GM12891 (cell line): ENCODE data around the gene C9orf85. TPM values are rescaled to one million over a fixed set of nuclear protein-coding genes. Genes with fewer than 3 reads are reported as not detected.

Experiments
- DNase-seq: peaks from one replicate; pipeline ENCODE4 v3.0.0; 2011; ENCODE audit warnings: low spot score; ENCODE audit not compliant: insufficient read length
- FAIRE-seq: peaks from 2 replicates; lab custom pipeline; 2011; peaks lifted over from hg19 to GRCh38; lab: Jason Lieb, UNC
- PAX5 ChIP-seq: IDR thresholded peaks from 2 replicates; pipeline ENCODE4 v1.6.1; 2011; ENCODE audit warnings: low read length, moderate library complexity, mild to moderate bottlenecking; ENCODE audit not compliant: insufficient read depth, severe bottlenecking
- POLR2A ChIP-seq: IDR thresholded peaks from 2 replicates; pipeline ENCODE4 v1.6.1; 2011; ENCODE audit warnings: low read depth, low read length, control low read depth
- POLR2AphosphoS5 ChIP-seq: IDR thresholded peaks from 2 replicates; pipeline ENCODE4 v1.6.1; 2011; ENCODE audit warnings: low read depth, low read length, control low read depth
- POU2F2 ChIP-seq: IDR thresholded peaks from 2 replicates; pipeline ENCODE4 v1.6.1; 2011; ENCODE audit warnings: low read depth, mild to moderate bottlenecking, control low read depth, low read length, moderate library complexity
- SPI1 ChIP-seq: IDR thresholded peaks from 2 replicates; pipeline ENCODE4 v1.6.1; 2011; ENCODE audit warnings: low read depth, low read length, control low read depth
- TAF1 ChIP-seq: IDR thresholded peaks from 2 replicates; pipeline ENCODE4 v1.6.1; 2011; ENCODE audit warnings: low read depth, low read length, control low read depth
- polyA plus RNA-seq: library from polyadenylated mRNA; unstranded; fragments of >200 nt; gene quantifications from one replicate; pipeline ENCODE4 v1.2.1, GENCODE V29; 2012; ENCODE audit warnings: low read depth, missing spikeins, inconsistent platforms; ENCODE audit not compliant: missing spikeins

C9orf85 gene, protein sequence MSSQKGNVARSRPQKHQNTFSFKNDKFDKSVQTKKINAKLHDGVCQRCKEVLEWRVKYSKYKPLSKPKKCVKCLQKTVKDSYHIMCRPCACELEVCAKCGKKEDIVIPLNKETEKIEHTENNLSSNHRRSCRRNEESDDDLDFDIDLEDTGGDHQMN
- polyA plus RNA-seq: 8.4 TPM

DNA sequence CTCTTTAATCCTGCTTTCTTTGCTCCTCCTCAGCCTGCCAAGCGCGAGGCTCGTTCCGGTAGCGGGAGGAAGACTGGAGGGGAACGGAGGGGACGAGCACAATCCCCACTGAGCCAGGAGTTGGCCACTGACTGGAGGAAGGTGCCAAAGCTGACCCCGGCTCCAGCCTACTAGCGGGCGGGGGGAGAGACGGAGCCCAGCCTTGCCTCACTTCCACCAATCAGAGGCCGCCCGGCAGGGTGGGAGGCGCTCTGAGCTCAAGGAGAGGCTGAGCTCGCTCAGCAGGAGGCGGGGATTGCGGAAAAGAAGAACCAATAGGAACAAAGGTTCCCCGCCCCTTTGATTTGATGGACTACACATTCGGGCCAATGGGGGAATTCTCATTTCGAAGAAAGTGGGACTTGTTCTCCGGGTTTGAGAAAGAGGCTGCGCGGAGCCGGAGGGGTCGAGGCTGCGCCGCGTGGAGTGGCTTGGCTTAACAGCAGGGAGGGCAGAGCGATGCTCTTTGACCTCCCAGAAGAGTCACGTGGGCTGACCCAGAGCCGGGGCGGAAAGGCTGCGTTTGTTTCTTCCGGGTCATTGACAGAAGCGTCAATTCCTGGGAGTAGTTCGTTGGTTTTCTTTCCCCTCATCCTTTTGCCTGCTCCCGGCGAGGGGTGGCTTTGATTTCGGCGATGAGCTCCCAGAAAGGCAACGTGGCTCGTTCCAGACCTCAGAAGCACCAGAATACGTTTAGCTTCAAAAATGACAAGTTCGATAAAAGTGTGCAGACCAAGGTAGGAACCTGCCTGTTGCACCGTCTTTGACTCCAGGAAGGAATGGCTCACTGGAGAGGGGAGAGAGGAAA, at the start of gene C9orf85, which contains the start of gene ABHD17B:
Gene C9orf85 (plus strand): TSS at position 579 of the 847 bp plus-strand sequence. CDS start 96 bp downstream, at position 675.
Gene ABHD17B (minus strand): TSS at position 133 of the 847 bp plus-strand sequence. CDS start 36,113 bp downstream, outside the sequence.
- FAIRE-seq: peak; percentile 92
- TF ChIP-seq SPI1 (peak; percentile 46; the same call in 1 of the 2 replicates), POLR2A (peak; percentile 98), PAX5 (no peak), POLR2AphosphoS5 (peak; percentile 98), POU2F2 (peak; percentile 82), TAF1 (peak; percentile 99)
- peak; percentile 87 for DNase-seq

DNA sequence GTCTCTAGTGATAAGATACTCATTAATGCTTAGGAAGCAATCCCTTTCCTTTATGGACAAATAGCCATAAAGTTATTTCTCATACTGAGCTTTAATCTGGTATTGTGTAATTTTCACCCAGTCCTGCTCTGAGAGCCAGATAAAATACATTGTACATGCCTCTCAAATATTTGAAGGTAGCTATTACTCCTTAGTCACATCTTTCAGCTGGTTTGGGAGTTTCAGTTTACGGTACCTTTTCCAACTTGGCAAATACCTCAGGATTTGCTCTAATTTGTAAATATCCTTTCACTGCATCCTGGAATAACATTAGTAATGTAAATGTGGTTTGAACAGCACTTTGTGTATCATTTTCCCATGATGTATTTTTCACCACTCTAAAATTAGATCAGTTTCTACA, 47.8 kb upstream of the C9orf85 start:
- TF ChIP-seq POLR2AphosphoS5 (no peak), POU2F2 (no peak), TAF1 (no peak), POLR2A (no peak), PAX5 (no peak), SPI1 (no peak)
- DNase-seq: no peak
- FAIRE-seq: peak; percentile 13

DNA sequence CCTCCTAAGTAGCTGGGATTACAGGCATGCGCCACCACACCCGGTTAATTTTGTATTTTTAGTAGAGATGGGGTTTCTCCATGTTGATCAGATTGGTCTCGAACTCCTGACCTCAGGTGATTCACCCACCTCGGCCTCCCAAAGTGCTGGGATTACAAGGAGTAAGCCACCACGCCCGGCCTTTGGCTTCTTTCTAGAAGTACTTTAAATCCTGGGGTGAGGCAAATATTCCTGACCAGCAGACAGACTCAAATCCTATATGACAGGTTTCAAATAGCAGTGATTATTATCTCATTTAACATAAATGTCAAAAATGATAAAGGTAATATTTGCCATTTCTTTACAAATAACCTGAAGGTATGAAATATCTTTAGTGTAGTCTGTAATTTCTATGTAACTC, 36.1 kb upstream of the C9orf85 start:
- FAIRE-seq (no peak), DNase-seq (no peak)
- no peak for TF ChIP-seq POU2F2
- TF ChIP-seq POLR2AphosphoS5: no peak
- TF ChIP-seq PAX5: no peak
- no peak for TF ChIP-seq SPI1
- no peak for TF ChIP-seq TAF1
- no peak for TF ChIP-seq POLR2A

DNA sequence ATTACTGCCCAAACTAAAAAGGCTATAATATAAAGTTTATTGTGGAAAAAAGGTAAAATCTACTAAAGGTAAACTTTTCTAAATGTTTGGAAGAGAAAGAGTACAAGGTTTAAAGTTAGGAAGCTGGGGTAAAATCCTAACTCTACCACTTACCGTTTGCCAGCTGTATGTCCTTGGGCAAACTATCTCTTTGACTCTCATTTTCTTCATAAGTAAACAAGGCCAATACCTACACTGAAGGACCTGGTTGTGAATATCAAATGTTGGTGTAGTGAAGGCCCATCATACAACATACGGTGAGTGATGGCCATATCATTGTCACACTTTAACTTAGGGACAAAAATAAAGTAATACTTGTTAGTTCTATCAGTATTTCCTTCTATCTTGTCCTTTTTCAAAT, 35.3 kb upstream of the C9orf85 start:
- FAIRE-seq: peak; percentile 41
- DNase-seq: no peak

DNA sequence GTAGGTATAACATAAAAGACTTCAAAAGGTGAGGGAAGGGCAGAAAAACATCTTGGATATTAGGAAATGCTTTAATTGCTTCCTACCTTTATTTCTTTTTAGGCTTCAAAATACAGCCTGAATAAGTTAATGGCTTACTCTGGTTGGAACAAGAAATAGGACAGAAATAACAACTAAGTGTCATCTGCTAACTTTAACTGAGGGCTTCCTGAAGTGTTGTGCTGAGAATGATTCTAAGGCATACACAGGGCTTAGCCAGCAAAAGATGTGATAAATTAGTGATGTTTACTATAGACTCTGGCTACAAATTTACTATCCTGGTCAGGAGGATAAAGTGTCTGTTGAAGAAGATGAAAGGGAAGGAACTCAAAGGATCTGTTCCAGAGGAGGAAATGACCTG, 34.6 kb upstream of the C9orf85 start:
- no peak for FAIRE-seq
- DNase-seq: no peak

More for the DNA sequence above, 35.3 kb upstream of the C9orf85 start:
- TF ChIP-seq POU2F2 (no peak), TAF1 (no peak), POLR2A (no peak)

DNA sequence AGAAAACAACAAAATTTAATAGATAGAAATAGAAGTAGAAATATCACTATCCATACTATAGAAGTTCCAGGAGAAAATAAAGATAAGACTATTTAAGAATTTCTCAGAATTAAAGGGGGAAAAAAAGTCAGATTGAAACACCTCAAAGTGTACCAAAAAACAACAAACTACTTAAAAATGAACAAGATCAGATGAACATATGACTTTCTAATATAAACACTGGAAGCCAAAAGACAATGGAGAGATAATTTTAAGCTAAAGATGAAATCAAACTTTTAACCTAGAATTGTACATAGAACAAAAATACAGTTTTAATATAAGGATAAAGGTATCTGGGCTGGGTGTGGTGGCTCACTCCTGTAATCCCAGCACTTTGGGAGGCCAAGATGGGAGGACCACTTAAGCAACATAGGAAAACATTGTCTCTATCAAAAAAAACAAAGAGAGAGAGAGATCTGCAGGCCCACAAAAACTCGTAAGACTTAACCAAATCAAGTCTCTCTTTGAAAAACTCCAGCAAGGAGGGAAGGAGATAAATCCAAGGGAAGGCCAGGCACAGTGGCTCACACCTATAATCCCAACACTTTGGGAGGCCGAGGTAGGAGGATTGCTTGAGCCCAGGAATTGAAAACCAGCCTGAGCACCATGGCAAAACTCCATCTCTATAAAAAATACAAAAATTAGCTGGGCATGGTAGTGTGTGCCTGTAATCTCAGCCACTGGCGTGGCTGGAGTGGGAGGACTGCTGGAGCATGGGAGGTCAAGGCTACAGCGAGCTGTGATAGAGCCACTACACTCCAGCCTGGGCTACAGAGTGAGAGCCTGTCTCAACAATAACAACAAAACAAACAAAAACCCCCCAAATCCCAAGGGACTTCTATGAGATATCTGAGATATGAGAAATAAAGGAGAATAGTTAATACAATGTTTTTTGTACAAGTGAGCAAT, 32.8 kb upstream of the C9orf85 start:
- DNase-seq: no peak
- TF ChIP-seq TAF1: no peak
- TF ChIP-seq PAX5: no peak
- no peak for TF ChIP-seq POU2F2
- no peak for TF ChIP-seq POLR2AphosphoS5
- no peak for TF ChIP-seq SPI1
- no peak for TF ChIP-seq POLR2A
- no peak for FAIRE-seq

More for the DNA sequence above, 34.6 kb upstream of the C9orf85 start:
- TF ChIP-seq SPI1: no peak
- no peak for TF ChIP-seq POLR2A
- TF ChIP-seq POLR2AphosphoS5: no peak
- TF ChIP-seq PAX5: no peak
- no peak for TF ChIP-seq TAF1
- TF ChIP-seq POU2F2: no peak

DNA sequence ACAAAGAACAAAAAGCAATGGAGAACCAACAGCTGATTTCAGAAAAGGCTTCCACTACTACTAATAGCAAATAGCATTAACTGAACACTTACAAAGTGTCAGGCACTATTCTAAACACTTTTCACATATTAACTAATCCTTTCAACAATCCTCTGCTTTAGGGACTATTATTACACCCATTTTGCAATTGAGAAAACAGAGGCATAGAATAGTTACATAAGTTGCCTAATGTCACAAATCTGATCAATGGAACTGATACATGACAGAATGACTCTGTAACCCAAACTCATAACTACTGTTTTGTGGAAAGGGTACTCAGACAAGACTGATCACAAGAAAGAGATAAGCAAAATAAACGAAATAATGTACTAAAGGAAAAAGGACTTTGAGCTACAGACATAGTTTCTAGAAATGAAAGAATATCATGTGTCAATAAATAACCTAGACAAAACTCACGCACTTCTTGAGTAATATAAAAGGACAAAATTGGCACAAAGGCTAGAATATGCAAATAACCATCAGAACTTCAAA, 31.7 kb upstream of the C9orf85 start:
- FAIRE-seq: peak; percentile 16
- no peak for TF ChIP-seq TAF1
- no peak for TF ChIP-seq SPI1
- TF ChIP-seq POLR2A: no peak
- no peak for TF ChIP-seq POLR2AphosphoS5
- TF ChIP-seq POU2F2: no peak
- no peak for TF ChIP-seq PAX5
- no peak for DNase-seq

DNA sequence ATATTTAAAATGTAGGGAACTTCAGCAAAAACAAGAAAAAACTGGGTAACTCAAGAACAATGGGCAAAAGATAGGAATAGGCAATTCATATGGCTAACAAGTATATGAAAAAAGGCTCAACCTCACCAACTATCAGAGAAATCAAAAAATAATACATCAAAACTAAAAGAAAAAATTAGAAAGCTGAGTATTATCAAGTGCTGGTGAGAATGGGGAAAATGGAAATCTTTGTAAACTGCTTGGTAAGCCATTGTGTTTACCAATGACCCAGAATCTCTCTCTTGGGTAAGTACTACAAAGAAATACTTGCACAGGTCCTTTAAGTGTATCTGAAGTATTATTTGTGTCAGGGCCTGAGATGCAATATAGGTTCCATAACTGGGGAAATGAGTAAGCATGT, 27.4 kb upstream of the C9orf85 start:
- FAIRE-seq (no peak), DNase-seq (no peak)
- TF ChIP-seq PAX5: no peak
- TF ChIP-seq POLR2A: no peak
- no peak for TF ChIP-seq TAF1
- no peak for TF ChIP-seq SPI1
- no peak for TF ChIP-seq POLR2AphosphoS5
- no peak for TF ChIP-seq POU2F2

DNA sequence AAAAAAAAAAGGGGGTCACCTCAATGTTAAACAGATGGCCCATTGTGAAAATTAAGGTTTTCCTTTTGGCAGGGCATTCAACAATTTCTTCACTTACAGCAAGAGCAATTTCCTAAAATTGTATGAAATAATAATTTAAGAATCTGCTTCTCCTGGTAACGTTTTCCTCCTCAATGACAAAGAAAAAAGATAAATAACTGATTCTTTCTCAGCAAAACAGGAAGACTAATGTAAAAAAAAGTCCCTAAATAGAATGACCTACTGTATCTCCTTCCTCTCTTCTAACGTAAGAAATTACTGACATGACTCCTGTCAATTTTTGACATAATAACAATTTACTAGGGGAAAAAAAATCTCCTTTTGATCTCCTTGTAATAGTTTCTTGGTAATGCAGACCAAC, 26.0 kb upstream of the C9orf85 start:
- no peak for TF ChIP-seq POLR2AphosphoS5
- TF ChIP-seq POU2F2: no peak
- TF ChIP-seq SPI1: no peak
- no peak for TF ChIP-seq POLR2A
- no peak for TF ChIP-seq PAX5
- TF ChIP-seq TAF1: no peak
- DNase-seq (no peak), FAIRE-seq (no peak)
